HT1080 (cell line): ENCODE data around the gene ZNF436. TPM values are rescaled to one million over a fixed set of nuclear protein-coding genes. Genes with fewer than 3 reads are reported as not detected.
"Not testable (repeated sequence)": the region's sequence is repeated elsewhere in the genome, so short reads cannot be mapped to it uniquely, and the experiment has no call there.

ENCODE experiments used
- DNase-seq: peaks from one replicate; pipeline ENCODE4 v3.0.0-alpha.2; 2015; ENCODE audit warnings: low read depth
- total RNA-seq: library from RNA; depleted of rRNA; stranded (reverse); fragments of >200 nt; shearing (Covaris generic); gene quantifications from 2 replicates; pipeline ENCODE4 v1.2.3, GENCODE V29; 2014; rRNA removed

The ZNF436 gene
- total RNA-seq, 1 experiment from 2014 or later: 6.1 TPM

DNA sequence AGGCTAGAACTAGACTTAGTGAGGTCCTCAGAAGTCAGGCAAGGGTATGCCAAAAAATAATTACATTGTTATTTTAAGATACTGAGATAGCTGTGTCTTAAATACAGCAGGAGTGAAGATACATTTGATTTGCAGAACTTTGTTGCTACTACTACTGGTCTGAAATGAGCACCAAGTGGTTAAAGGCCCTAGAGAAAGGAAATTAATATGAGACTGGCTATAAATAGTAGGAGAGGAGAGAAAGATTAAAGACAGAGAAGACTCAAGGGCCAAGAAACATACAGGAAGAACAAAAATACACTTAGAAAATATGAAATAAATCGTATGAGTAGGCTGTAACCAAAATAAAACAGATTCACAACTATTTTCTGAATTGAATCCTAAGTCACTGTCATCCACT, 46.9 kb downstream of the ZNF436 start:
- DNase-seq: no peak

DNA sequence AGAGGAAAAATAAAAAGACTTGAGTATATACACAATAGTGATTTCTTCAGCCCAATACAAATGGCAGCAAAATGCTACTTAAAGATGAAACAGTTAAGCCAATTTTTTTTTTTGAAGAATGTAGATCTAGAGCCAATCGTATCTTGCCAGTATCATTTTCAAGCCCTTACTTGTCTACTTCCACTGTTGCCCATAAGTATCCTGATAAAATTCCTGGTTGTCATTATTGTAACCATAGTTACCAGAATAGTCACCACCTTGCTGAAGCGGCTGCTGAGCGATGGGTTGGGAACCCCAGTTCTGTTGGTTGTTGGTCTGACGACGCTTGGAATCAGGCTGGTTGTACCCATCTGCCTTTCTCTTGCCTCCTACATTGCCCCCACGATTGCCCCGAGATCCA, 59.4 kb downstream of the ZNF436 start:
- DNase-seq: not testable (repeated sequence)

Other genes starting within 250 kb of the ZNF436 start
- gene LUZP1, start 201.0 kb downstream of the ZNF436 start, total RNA-seq: 22.2 and 30.3 TPM in 2 replicates
- 5.3 and 9.1 TPM in 2 replicates for gene HTR1D, start 152.3 kb downstream of the ZNF436 start, total RNA-seq
- 136 and 166 TPM in 2 replicates for gene HNRNPR, start 25.6 kb downstream of the ZNF436 start, total RNA-seq
- 1.2 and 1.4 TPM in 2 replicates for gene TCEA3, start 54.9 kb upstream of the ZNF436 start, total RNA-seq
- 1.7 and 2.2 TPM in 2 replicates for gene ASAP3, start 114.3 kb upstream of the ZNF436 start, total RNA-seq
- gene E2F2, start 161.4 kb upstream of the ZNF436 start, total RNA-seq: 4.3 and 5.6 TPM in 2 replicates
- gene ID3, start 189.7 kb upstream of the ZNF436 start, total RNA-seq: 334 and 359 TPM in 2 replicates